BLaER1 treated with 17β-estradiol and CSF1 and Interleukin-3, amounts not matched to agents 10 nM and 100 nM (cell line): ENCODE measurements around the gene LSAMP.

Experiments used
- H3K27ac ChIP-seq, 11 experiments: shearing (Covaris generic); formaldehyde crosslinking; 2 replicates each; pipeline ENCODE4 v1.8.1; 2022
- H3K27me3 ChIP-seq, 11 experiments: shearing (Covaris generic); formaldehyde crosslinking; 2 replicates each; pipeline ENCODE4 v1.8.1; 2022
- H3K36me3 ChIP-seq, 11 experiments: shearing (Covaris generic); formaldehyde crosslinking; 2 replicates each; pipeline ENCODE4 v1.8.1; 2022
- H3K4me1 ChIP-seq, 10 experiments: shearing (Covaris generic); formaldehyde crosslinking; 2 replicates each; pipeline ENCODE4 v1.8.1; 2022
- H3K4me2 ChIP-seq, 11 experiments: shearing (Covaris generic); formaldehyde crosslinking; 2 replicates each; pipeline ENCODE4 v1.8.1; 2022
- H3K4me3 ChIP-seq, 10 experiments: shearing (Covaris generic); formaldehyde crosslinking; 2 replicates each; pipeline ENCODE4 v1.8.1; 2022
- H3K9ac ChIP-seq, 11 experiments: shearing (Covaris generic); formaldehyde crosslinking; 2 replicates each; pipeline ENCODE4 v1.8.1; 2022
- H3K9me3 ChIP-seq, 11 experiments: shearing (Covaris generic); formaldehyde crosslinking; replicated peaks in 1 of 11; 2 replicates each; pipeline ENCODE4 v1.8.1; 2022
- H4K20me1 ChIP-seq, 11 experiments: shearing (Covaris generic); formaldehyde crosslinking; 2 replicates each; pipeline ENCODE4 v1.8.1; 2022
- Cebpa-rat ChIP-seq, 11 experiments: shearing (Covaris generic); IDR thresholded peaks; 2 replicates each; pipeline ENCODE4 v1.8.1; 2022

The LSAMP gene

GRCh38 chr3:116034086-116034485 lies 411.2 kb downstream of the LSAMP start:
- no peaks in the 10 kb centered on the region for H3K36me3 ChIP-seq
- TF ChIP-seq Cebpa-rat (IDR thresholded peaks at IDR 0.05), result no peak
- no peaks in the 10 kb centered on the region for H3K9me3 ChIP-seq
- H3K27ac ChIP-seq, result no peak overlapping the region
- no peak overlapping the region for H3K4me2 ChIP-seq
- no peaks in the 10 kb centered on the region for H3K27me3 ChIP-seq
- no peak overlapping the region for H3K4me3 ChIP-seq
- no peak overlapping the region for H3K9ac ChIP-seq
- H3K4me1 ChIP-seq, result peaks cover 0 to 14% (median 0%) of the 10 kb centered on the region in 10 experiments; a peak in 4 of 20 replicates
- H4K20me1 ChIP-seq, result no peaks in the 10 kb centered on the region

DNA sequence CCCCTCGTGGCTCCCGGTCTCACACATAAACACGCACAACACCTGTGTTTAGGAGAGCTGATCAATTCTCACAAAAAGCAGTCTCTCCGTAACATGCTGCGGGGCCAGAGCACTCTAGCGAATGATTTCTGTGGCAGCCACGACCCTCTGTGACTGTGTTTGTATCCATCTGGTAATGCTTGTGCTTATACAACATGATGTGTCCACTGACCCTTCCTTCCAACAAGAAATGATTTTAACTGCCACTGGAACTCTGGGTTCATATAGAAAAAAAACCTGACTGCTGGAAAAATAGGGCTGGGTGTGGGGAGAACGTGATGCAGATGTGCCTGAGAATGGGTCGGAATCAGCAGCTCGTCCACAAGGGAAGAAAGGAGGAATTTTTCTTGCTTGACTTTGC lies 411.8 kb downstream of the LSAMP start:
- no peaks in the 10 kb centered on the region for H4K20me1 ChIP-seq
- no peak overlapping the region for H3K27ac ChIP-seq
- no peak for TF ChIP-seq Cebpa-rat (IDR thresholded peaks at IDR 0.05)

DNA sequence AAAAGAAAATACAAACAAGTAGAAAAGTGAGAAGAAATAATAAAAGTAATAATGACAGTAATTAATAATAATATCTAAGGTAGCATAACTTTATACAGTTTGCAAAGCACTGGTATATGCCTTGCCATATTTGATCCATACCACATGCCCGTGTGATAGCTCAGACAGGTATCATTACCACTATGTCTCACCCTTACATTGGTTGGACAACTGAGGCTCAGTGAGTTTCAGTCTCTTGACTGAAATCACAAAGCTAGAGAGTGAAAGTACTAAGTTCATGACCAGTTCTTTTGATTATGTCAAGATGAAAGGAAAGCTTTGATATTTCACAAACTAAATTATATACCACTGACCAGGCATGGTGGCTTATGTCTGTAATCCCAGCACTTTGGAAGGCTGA lies 413.1 kb downstream of the LSAMP start:
- Histone ChIP-seq H3K9me3 (no peaks in the 10 kb centered on the region), H3K4me3 (no peak overlapping the region), H3K36me3 (no peaks in the 10 kb centered on the region), H4K20me1 (no peaks in the 10 kb centered on the region), H3K27ac (no peak overlapping the region), H3K27me3 (no peaks in the 10 kb centered on the region), H3K9ac (no peak overlapping the region), H3K4me2 (no peak overlapping the region), H3K4me1 (no peaks in the 10 kb centered on the region)
- TF ChIP-seq Cebpa-rat (IDR thresholded peaks at IDR 0.05), result no peak

More for the DNA sequence above, 411.8 kb downstream of the LSAMP start:
- no peaks in the 10 kb centered on the region for H3K36me3 ChIP-seq
- peaks cover 0 to 8% (median 0%) of the 10 kb centered on the region in 10 experiments; a peak in 4 of 20 replicates for H3K4me1 ChIP-seq
- no peaks in the 10 kb centered on the region for H3K9me3 ChIP-seq
- no peaks in the 10 kb centered on the region for H3K27me3 ChIP-seq
- no peak overlapping the region for H3K4me3 ChIP-seq
- no peak overlapping the region for H3K4me2 ChIP-seq
- no peak overlapping the region for H3K9ac ChIP-seq

- Histone ChIP-seq H4K20me1 (no peaks in the 10 kb centered on the region), H3K27me3 (no peaks in the 10 kb centered on the region), H3K4me1 (no peaks in the 10 kb centered on the region), H3K36me3 (no peaks in the 10 kb centered on the region), H3K9ac (no peak overlapping the region), H3K4me2 (no peak overlapping the region), H3K27ac (no peak overlapping the region), H3K9me3 (no peaks in the 10 kb centered on the region), H3K4me3 (no peak overlapping the region)
- TF ChIP-seq Cebpa-rat (IDR thresholded peaks at IDR 0.05), result no peak
These were observed 415.0 kb downstream of the LSAMP start for GRCh38 chr3:116030131-116030850.

GRCh38 chr3:116029266-116029665 lies 416.0 kb downstream of the LSAMP start:
- no peaks in the 10 kb centered on the region for H4K20me1 ChIP-seq
- no peaks in the 10 kb centered on the region for H3K36me3 ChIP-seq
- no peaks in the 10 kb centered on the region for H3K4me1 ChIP-seq
- no peak overlapping the region for H3K9ac ChIP-seq
- no peaks in the 10 kb centered on the region for H3K9me3 ChIP-seq
- H3K27me3 ChIP-seq, result no peaks in the 10 kb centered on the region
- no peak overlapping the region for H3K4me3 ChIP-seq
- H3K4me2 ChIP-seq, result no peak overlapping the region
- TF ChIP-seq Cebpa-rat (IDR thresholded peaks at IDR 0.05), result no peak
- H3K27ac ChIP-seq, result no peak overlapping the region

- H3K4me2 ChIP-seq, result no peak overlapping the region
- H3K9ac ChIP-seq, result no peak overlapping the region
- no peak for TF ChIP-seq Cebpa-rat (IDR thresholded peaks at IDR 0.05)
- H3K9me3 ChIP-seq, result no peaks in the 10 kb centered on the region
- H3K27me3 ChIP-seq, result no peaks in the 10 kb centered on the region
- H3K4me1 ChIP-seq, result no peaks in the 10 kb centered on the region
- no peaks in the 10 kb centered on the region for H3K36me3 ChIP-seq
- no peak overlapping the region for H3K27ac ChIP-seq
- H4K20me1 ChIP-seq, result no peaks in the 10 kb centered on the region
- no peak overlapping the region for H3K4me3 ChIP-seq
These were observed 417.1 kb downstream of the LSAMP start for GRCh38 chr3:116028157-116028556.

- Histone ChIP-seq H3K27me3 (no peaks in the 10 kb centered on the region), H4K20me1 (no peaks in the 10 kb centered on the region), H3K36me3 (no peaks in the 10 kb centered on the region), H3K4me1 (peaks cover 0 to 9% (median 0%) of the 10 kb centered on the region in 10 experiments; a peak in 3 of 20 replicates), H3K4me3 (no peak overlapping the region), H3K27ac (no peak overlapping the region; a peak in 1 of 22 replicates), H3K9me3 (no peaks in the 10 kb centered on the region), H3K4me2 (peak overlapping the region in 2 of 11 experiments; percentile 40 to 46; a peak in 3 of 22 replicates), H3K9ac (no peak overlapping the region)
- no peak for TF ChIP-seq Cebpa-rat (IDR thresholded peaks at IDR 0.05)
These were observed 424.3 kb downstream of the LSAMP start for GRCh38 chr3:116020989-116021388.

- H3K4me1 ChIP-seq, result peaks cover 0 to 9% (median 0%) of the 10 kb centered on the region in 10 experiments; a peak in 3 of 20 replicates
- peak overlapping the region in 2 of 11 experiments; percentile 40 to 46; a peak in 3 of 22 replicates for H3K4me2 ChIP-seq
- TF ChIP-seq Cebpa-rat (IDR thresholded peaks at IDR 0.05), result no peak
- H3K4me3 ChIP-seq, result no peak overlapping the region
- no peak overlapping the region for H3K9ac ChIP-seq
- no peaks in the 10 kb centered on the region for H3K9me3 ChIP-seq
- no peaks in the 10 kb centered on the region for H4K20me1 ChIP-seq
- no peaks in the 10 kb centered on the region for H3K36me3 ChIP-seq
- H3K27ac ChIP-seq, result no peak overlapping the region; a peak in 1 of 22 replicates
- H3K27me3 ChIP-seq, result no peaks in the 10 kb centered on the region
These were observed 424.8 kb downstream of the LSAMP start for GRCh38 chr3:116020495-116020894.

DNA sequence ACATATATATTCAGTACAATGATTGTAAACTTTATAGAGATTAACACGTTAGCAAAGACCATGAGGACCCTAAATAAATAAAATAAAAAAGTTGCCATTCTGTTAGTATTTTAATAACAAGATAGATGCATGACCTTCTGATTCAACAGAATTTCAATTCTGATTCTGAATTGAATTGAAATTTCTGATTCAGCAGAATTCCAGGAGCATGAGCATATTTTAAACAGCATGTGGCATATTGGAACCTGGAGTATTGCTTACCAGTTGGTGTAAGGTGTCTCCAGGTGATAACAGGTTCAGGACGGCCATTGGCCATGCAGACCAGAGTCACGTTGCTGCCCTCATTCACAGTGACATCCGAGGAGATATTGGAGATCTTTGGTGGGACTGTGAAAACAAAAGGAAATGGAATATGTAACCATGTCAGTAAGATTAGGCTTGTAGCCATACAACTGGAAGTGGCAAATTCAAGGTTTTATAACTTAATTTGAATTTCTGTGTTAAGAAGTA lies 426.0 kb downstream of the LSAMP start:
- Histone ChIP-seq H3K27me3 (no peaks in the 10 kb centered on the region), H3K36me3 (no peaks in the 10 kb centered on the region), H3K4me1 (peaks cover 0 to 9% (median 0%) of the 10 kb centered on the region in 10 experiments; a peak in 3 of 20 replicates), H3K4me3 (no peak overlapping the region), H3K4me2 (no peak overlapping the region), H4K20me1 (no peaks in the 10 kb centered on the region), H3K9me3 (no peaks in the 10 kb centered on the region), H3K27ac (no peak overlapping the region), H3K9ac (no peak overlapping the region)
- TF ChIP-seq Cebpa-rat (IDR thresholded peaks at IDR 0.05), result no peak

DNA sequence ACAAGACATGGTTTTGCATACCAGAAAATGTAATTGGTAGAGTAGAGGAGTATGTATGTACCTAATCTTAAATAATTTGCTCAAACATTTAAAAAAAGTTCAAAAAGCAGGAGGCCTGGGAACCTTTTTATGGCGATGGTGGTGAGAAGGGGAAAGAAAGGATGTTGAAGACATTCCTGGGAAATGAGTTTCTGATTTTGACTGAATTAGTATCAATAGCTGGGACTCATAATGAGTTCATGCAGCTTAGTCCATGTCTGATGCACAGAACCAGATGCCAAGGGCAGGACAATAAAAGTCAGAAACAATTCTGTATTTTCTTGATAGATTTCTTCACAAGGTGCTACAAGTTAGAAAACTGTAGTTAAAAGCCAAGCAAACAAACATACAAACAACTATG lies 426.6 kb downstream of the LSAMP start:
- H3K4me2 ChIP-seq, result no peak overlapping the region
- H4K20me1 ChIP-seq, result no peaks in the 10 kb centered on the region
- no peak overlapping the region for H3K27ac ChIP-seq
- H3K4me1 ChIP-seq, result peaks cover 0 to 9% (median 0%) of the 10 kb centered on the region in 10 experiments; a peak in 3 of 20 replicates
- H3K27me3 ChIP-seq, result no peaks in the 10 kb centered on the region
- no peaks in the 10 kb centered on the region for H3K36me3 ChIP-seq
- H3K9me3 ChIP-seq, result no peaks in the 10 kb centered on the region
- H3K4me3 ChIP-seq, result no peak overlapping the region
- H3K9ac ChIP-seq, result no peak overlapping the region
- no peak for TF ChIP-seq Cebpa-rat (IDR thresholded peaks at IDR 0.05)
